AG10803 (cell line): Measurements from ENCODE around the gene NHLRC2.

Experiments used
- DNase-seq: peaks from one replicate; pipeline ENCODE4 v3.0.0; 2010; ENCODE audit warnings: low read depth
- H3K4me3 ChIP-seq: 2 replicates; pipeline ENCODE4 v1.5.1; 2011; ENCODE audit warnings: mild to moderate bottlenecking, low read length, control low read depth
- TF ChIP-seq, protein P1 (sequence below): conservative IDR thresholded peaks from 2 replicates; pipeline ENCODE4 v1.5.1; 2011; ENCODE audit warnings: mild to moderate bottlenecking, low read length, control low read depth, inconsistent platforms

The NHLRC2 gene

DNA sequence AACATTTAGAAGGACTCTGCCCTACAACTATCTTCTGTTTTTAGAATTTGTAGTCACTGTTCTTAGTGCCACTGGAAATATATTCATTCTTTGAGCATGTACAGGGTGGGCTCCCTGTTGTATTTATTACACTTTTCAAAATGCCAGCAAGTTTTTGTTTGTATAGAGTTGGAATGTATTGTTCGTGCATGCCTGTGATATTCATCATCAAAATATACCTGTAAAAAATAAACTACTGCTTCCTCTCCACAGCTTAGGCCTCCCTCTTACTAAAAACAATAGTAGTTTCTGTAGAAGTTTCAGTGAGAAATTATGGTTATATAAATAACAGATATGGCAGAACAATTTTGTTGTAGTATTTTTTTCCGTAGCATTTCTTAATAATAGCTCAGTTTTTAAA, 61.6 kb downstream of the NHLRC2 start:
- no peak for DNase-seq
- H3K4me3 ChIP-seq, result no peak overlapping the region
- TF ChIP-seq, protein P1, sequence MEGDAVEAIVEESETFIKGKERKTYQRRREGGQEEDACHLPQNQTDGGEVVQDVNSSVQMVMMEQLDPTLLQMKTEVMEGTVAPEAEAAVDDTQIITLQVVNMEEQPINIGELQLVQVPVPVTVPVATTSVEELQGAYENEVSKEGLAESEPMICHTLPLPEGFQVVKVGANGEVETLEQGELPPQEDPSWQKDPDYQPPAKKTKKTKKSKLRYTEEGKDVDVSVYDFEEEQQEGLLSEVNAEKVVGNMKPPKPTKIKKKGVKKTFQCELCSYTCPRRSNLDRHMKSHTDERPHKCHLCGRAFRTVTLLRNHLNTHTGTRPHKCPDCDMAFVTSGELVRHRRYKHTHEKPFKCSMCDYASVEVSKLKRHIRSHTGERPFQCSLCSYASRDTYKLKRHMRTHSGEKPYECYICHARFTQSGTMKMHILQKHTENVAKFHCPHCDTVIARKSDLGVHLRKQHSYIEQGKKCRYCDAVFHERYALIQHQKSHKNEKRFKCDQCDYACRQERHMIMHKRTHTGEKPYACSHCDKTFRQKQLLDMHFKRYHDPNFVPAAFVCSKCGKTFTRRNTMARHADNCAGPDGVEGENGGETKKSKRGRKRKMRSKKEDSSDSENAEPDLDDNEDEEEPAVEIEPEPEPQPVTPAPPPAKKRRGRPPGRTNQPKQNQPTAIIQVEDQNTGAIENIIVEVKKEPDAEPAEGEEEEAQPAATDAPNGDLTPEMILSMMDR, result no peak

GRCh38 chr10:113917636-113918035, 63.2 kb downstream of the NHLRC2 start:
- no peak for DNase-seq
- no peak overlapping the region for H3K4me3 ChIP-seq
- TF ChIP-seq, protein P1, result no peak

- no peak for DNase-seq
- no peak overlapping the region for H3K4me3 ChIP-seq
- TF ChIP-seq, protein P1, result no peak
Observed at GRCh38 chr10:113920114-113920513, 65.7 kb downstream of the NHLRC2 start.

DNA sequence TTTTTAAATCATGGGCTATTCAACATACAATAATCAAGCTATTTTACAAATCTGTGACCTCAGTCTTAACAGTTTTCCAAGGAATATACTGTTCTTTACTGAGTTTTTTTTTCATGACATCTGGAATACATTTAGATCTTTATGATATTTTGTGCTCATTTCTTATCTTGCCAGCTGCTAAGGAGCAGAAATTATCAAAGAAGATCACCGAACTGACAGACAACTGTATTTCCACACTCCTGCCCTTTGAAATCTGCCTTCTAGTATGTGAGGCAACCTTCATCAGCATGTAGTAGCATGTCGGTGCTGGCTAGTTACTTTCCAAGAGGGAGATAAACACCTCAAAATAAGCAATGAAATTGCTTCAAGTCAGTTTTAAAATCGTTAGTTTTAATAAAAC, 66.4 kb downstream of the NHLRC2 start:
- TF ChIP-seq, protein P1, result no peak
- DNase-seq, result no peak
- H3K4me3 ChIP-seq, result no peak overlapping the region

GRCh38 chr10:113921561-113922370, 67.3 kb downstream of the NHLRC2 start:
- TF ChIP-seq, protein P1, result no peak
- H3K4me3 ChIP-seq, result no peak overlapping the region
- no peak for DNase-seq

DNA sequence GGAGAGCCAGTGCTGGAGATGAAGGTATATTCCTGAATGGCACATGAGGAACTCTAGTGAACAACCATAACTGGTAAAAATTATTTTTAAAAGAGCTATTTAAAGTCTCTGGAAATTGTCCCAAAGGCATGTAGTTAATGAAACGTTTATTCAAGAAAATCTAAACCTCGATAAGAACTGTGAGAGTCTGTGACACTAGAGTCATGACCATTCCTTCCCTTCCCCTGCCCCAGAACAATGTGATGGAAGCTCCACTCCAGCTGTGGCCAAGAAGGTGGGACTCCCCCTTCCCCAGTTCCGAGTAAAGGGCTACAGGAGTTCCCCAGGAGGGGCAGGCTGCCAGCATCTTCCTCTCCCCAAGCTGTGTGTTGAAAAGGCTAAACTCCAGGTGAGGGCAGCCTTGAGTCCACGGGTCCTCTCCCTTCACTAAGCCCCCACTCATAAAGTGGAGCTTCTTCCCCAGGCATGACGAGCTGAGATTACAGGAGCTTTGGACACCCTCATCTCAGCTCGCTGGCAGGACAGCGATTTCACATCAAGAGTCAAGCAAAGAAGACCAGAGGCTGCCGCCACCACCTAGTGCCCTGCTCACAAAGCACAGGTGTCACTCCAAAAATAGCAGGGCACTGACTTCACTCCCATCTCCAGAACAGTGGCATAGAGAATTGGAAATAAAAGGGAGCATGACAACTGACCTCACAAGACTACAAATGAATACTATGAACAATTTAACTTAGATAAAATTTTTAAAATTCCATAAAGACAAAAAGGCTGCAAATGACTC, 68.5 kb downstream of the NHLRC2 start:
- H3K4me3 ChIP-seq, result no peak overlapping the region
- no peak for DNase-seq
- TF ChIP-seq, protein P1, result no peak
